ENCODE measurements around the gene NRIP2. TPM values are rescaled to one million over a fixed set of nuclear protein-coding genes. Genes with fewer than 3 reads are reported as not detected.
A peak's percentile ranks its signal among the peaks of the same experiment; 100 is the strongest.

NRIP2 gene
- total RNA-seq, 1 donor from 2014 or later: not detected

- no peak for DNase-seq (ENCODE audit: low read depth, low spot score)
- H3K27me3 Mint-ChIP-seq (ENCODE audit: low read depth): no peaks in the 10 kb centered on the region
- H3K36me3 Mint-ChIP-seq (ENCODE audit: low read depth): peaks cover 3% of the 10 kb centered on the region
- H3K4me3 Mint-ChIP-seq: peak overlapping the region; percentile 3
- H3K4me1 Mint-ChIP-seq: peaks cover 47% of the 10 kb centered on the region
- no peak for TF ChIP-seq CTCF (conservative IDR thresholded peaks at IDR 0.05)
- H3K27ac Mint-ChIP-seq (ENCODE audit: unreplicated experiment): peak overlapping the region; percentile 13
- no peaks in the 10 kb centered on the region for H3K9me3 Mint-ChIP-seq
Measured at GRCh38 chr12:2844786-2845185, 10.0 kb upstream of the NRIP2 start.

GRCh38 chr12:2842948-2843347 lies 8.1 kb upstream of the NRIP2 start:
- TF ChIP-seq CTCF (conservative IDR thresholded peaks at IDR 0.05): no peak
- Mint-ChIP-seq H3K4me1 (peaks cover 31% of the 10 kb centered on the region), H3K27ac (ENCODE audit: unreplicated experiment) (no peak overlapping the region), H3K36me3 (ENCODE audit: low read depth) (peaks cover 6% of the 10 kb centered on the region), H3K27me3 (ENCODE audit: low read depth) (no peaks in the 10 kb centered on the region), H3K4me3 (no peak overlapping the region), H3K9me3 (no peaks in the 10 kb centered on the region)
- no peak for DNase-seq (ENCODE audit: low read depth, low spot score)

GRCh38 chr12:2841056-2841650 lies 6.3 kb upstream of the NRIP2 start:
- Mint-ChIP-seq H3K4me1 (peaks cover 17% of the 10 kb centered on the region), H3K27ac (ENCODE audit: unreplicated experiment) (no peak overlapping the region), H3K36me3 (ENCODE audit: low read depth) (peaks cover 6% of the 10 kb centered on the region), H3K27me3 (ENCODE audit: low read depth) (no peaks in the 10 kb centered on the region), H3K4me3 (no peak overlapping the region), H3K9me3 (no peaks in the 10 kb centered on the region)
- no peak for DNase-seq (ENCODE audit: low read depth, low spot score)
- TF ChIP-seq CTCF (conservative IDR thresholded peaks at IDR 0.05): no peak

- peaks cover 13% of the 10 kb centered on the region for H3K4me1 Mint-ChIP-seq
Measured at GRCh38 chr12:2836574-2836973, 1.7 kb upstream of the NRIP2 start.

GRCh38 chr12:2835691-2836403 lies 1.0 kb upstream of the NRIP2 start:
- no peak overlapping the region for H3K27ac Mint-ChIP-seq (ENCODE audit: unreplicated experiment)
- H3K4me3 Mint-ChIP-seq: no peak overlapping the region
- H3K4me1 Mint-ChIP-seq: peaks cover 13% of the 10 kb centered on the region
- H3K36me3 Mint-ChIP-seq (ENCODE audit: low read depth): peaks cover 12% of the 10 kb centered on the region
- DNase-seq (ENCODE audit: low read depth, low spot score): no peak
- H3K9me3 Mint-ChIP-seq: no peaks in the 10 kb centered on the region
- H3K27me3 Mint-ChIP-seq (ENCODE audit: low read depth): peaks cover 4% of the 10 kb centered on the region
- no peak for TF ChIP-seq CTCF (conservative IDR thresholded peaks at IDR 0.05)

More at GRCh38 chr12:2836574-2836973, 1.7 kb upstream of the NRIP2 start:
- H3K27me3 Mint-ChIP-seq (ENCODE audit: low read depth): peaks cover 4% of the 10 kb centered on the region
- H3K36me3 Mint-ChIP-seq (ENCODE audit: low read depth): peaks cover 10% of the 10 kb centered on the region
- no peaks in the 10 kb centered on the region for H3K9me3 Mint-ChIP-seq
- DNase-seq (ENCODE audit: low read depth, low spot score): no peak
- TF ChIP-seq CTCF (conservative IDR thresholded peaks at IDR 0.05): no peak
- H3K4me3 Mint-ChIP-seq: peak overlapping the region; percentile 11
- H3K27ac Mint-ChIP-seq (ENCODE audit: unreplicated experiment): no peak overlapping the region

Data from neural crest cell (in vitro differentiated cells).